ENCODE data around the gene DNPH1.

DNPH1 gene

GRCh38 chr6:43263314-43264178 lies 34.3 kb upstream of the DNPH1 start:
- peak; percentile 64 for DNase-seq

DNA sequence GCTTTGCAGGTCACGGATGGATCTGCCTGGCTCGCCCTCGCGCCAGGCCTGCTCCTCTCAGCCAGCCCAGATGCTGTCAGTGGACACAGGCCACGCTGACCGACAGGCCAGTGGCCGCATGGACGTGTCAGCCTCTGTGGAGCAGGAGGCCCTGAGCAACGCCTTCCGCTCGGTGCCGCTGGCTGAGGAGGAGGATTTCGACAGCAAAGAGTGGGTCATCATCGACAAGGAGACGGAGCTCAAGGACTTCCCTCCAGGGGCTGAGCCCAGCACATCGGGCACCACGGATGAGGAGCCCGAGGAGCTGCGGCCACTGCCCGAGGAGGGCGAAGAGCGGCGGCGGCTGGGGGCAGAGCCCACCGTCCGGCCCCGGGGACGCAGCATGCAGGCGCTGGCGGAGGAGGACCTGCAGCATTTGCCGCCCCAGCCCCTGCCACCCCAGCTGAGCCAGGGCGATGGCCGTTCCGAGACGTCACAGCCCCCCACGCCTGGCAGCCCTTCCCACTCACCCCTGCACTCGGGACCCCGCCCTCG lies 33.6 kb upstream of the DNPH1 start:
- no peak for DNase-seq

DNA sequence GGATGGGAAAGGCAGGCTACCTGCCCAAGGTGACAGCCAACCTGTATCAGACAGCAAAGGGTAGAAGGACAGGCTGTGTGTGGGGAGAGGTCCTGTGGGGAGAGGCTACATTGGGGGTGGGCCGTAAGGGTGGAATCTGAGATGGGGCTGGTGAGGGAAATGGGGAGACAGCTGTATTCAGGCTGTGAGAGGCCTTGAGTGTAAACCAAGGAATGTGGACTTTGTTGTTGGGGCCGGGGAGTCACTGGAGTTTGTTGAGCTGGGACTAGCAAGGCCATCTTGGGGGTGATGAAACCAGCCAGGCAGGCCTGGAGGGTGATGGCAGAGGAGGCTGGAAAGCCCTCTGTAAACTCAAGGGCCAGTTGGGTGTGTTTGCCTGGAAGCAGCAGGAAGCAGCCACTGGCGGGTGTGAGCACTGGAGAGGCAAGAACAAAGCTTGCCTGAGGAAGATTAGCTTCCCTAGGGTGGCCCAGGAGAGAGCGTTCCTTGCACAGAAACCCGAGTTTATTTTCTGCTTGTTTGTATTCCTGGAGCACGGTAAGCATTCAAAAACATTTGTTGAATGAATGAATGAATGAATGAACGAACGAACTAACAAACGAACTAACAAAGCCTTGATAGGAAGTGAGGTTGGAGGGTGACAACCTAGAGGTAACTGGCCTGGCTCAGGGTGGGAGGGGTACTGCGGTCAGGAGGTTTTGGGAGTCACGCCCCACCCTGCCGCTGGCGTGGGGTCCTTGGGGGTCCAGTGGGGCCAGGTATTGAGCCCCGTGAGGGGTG lies 32.9 kb upstream of the DNPH1 start:
- no peak for DNase-seq

GRCh38 chr6:43261198-43261597 lies 31.9 kb upstream of the DNPH1 start:
- DNase-seq, result no peak

DNA sequence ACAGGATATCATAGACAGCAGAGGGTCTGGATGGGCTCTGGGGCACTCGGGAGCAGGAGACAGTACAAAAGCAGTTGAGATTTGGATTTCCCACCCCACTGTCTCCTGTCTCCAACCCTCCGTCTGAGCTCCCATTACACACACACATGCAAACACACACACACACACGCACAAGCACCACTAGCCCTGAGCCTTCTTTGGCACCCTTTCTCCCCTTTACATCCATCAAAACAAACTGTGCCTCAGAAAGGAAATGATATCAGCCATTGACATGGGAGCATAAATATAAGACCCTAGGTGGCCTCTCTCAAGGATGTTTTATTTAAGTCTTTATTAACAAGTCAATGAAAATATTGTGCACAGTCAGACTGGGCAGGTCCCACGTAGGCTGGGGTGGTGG lies 31.5 kb upstream of the DNPH1 start:
- peak; percentile 9 for DNase-seq

GRCh38 chr6:43258807-43259686 lies 29.8 kb upstream of the DNPH1 start:
- DNase-seq, result no peak

GRCh38 chr6:43258180-43258579 lies 28.9 kb upstream of the DNPH1 start:
- no peak for DNase-seq

- no peak for DNase-seq
Observed at GRCh38 chr6:43257367-43258145, 28.3 kb upstream of the DNPH1 start.

GRCh38 chr6:43256670-43257366 lies 27.5 kb upstream of the DNPH1 start:
- DNase-seq, result no peak

- DNase-seq, result no peak
Observed at GRCh38 chr6:43255408-43256054, 26.2 kb upstream of the DNPH1 start.

DNA sequence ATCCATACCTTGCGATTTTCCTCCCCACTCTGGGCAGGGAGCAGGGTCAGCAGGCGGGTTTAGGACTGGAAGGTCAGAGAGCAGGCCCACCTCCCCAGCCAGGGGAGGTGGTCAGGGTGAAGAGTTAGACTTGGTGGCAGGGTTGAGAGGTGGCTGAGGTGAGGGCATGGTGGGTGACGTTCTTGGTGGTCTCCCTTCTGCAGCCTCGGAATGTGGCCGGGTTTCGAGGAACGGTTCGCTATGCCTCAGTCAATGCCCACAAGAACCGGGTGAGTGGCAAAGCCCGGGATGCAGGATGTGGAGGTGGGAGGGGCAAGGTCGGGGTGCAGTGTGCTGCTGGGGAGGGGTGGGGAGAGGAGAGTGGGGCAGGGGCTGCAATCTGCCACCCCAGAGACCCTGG lies 25.6 kb upstream of the DNPH1 start:
- DNase-seq, result no peak

DNA sequence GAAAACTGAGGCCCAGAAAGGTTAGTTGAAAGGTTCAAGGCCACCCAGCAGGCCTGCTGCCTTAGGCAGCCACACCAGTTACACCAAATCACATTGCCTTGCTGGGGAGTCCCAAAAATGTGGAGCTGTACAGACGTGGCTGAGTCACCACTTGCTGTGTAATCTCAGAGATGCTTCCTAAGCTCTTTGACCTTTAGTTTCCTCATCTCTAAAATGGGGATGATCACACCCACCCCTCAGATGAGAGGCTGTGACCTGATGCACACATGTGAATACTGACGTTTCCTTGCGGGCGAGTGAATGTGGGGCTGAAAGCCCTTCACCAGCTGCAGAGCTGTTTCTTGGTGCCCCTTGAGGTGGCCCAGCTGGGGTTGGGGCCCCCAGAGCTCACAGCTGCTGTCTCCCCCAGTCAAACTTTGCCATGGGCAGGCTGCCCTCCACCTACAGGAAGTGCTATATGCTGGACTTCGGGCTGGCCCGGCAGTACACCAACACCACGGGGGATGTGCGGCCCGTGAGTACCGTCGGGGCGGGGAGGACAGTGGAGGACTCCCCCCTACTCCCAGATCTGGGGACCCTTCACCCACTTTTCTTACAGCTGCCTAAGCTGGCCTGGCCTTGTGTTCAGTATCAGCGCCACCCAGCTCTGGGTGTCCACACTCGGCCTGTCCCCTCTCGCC lies 25.0 kb upstream of the DNPH1 start:
- DNase-seq, result no peak

DNA sequence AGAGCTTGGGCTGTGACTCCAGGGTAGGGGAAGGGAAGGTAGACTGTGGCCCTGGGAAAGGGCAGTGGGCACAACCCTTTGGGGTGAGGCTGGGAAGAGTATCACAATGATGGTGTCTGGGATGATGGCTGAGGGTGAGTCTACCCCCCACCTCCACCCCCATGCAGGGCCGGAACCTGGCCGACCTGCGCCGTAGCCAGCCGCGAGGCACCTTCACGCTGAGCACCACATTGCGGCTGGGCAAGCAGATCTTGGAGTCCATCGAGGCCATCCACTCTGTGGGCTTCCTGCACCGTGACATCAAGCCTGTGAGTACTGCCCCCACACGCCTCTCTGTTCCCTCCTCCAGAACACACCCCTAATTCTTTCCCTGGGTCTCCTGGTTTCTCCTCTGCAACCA lies 24.1 kb upstream of the DNPH1 start:
- DNase-seq, result no peak

DNA sequence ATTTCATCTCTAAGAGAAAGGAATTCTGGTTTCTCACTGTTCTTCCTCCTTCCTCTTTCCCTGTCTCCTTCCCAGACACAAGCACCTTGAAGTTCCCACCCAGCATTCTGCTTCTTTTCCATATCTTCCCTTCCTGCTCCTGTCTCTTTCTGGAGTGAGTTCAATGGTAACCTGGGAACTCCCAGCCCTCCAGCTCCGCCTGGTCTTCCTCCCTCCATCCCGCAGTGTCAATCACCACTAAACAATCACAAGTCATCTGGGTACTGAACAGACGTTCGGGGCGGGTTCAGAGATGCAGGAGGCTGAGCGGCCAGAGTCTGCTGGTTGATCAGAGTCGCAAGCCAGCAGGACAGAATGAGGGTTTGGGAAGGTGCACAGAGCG lies 21.7 kb upstream of the DNPH1 start:
- DNase-seq, result no peak

DNA sequence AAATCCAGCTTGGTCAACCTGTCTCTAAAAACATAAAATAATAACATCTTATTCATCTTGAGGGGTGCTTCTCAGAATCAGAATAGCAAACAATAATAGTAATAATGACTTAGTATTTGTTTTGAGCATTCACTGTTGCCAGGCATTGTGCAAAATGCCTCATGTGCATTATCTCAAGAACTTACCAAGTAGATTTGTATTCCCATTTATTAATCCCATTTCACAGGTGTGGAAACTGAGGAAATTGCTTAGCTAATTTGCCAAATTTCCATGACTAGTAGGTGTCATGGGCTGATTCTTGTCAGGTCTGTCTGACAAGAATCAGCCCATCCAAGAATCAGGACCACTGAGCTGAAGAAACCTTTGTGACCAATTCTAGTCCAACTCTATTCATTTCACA lies 19.5 kb upstream of the DNPH1 start:
- no peak for DNase-seq

DNA sequence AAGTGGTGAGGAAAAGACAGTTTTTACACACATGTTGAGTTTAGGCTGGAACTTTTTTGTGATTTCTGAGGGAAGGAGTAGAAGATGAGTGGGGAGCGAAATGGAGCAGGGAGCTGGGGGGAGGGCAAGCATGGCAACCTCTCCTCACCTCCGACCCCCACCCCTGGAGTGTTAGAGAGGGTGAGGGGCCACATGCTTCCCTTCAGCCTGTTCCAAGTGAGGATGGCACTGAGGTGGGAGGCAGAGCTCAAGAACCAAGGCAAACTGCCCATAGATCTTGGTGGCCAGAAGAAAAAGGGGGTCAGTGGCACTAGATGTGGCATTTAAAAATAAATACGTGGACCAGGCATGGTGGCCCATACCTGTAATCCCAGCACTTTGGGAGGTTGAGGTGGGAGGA lies 18.8 kb upstream of the DNPH1 start:
- DNase-seq, result no peak

GRCh38 chr6:43247114-43247999 lies 18.1 kb upstream of the DNPH1 start:
- peak; percentile 41 for DNase-seq

DNA sequence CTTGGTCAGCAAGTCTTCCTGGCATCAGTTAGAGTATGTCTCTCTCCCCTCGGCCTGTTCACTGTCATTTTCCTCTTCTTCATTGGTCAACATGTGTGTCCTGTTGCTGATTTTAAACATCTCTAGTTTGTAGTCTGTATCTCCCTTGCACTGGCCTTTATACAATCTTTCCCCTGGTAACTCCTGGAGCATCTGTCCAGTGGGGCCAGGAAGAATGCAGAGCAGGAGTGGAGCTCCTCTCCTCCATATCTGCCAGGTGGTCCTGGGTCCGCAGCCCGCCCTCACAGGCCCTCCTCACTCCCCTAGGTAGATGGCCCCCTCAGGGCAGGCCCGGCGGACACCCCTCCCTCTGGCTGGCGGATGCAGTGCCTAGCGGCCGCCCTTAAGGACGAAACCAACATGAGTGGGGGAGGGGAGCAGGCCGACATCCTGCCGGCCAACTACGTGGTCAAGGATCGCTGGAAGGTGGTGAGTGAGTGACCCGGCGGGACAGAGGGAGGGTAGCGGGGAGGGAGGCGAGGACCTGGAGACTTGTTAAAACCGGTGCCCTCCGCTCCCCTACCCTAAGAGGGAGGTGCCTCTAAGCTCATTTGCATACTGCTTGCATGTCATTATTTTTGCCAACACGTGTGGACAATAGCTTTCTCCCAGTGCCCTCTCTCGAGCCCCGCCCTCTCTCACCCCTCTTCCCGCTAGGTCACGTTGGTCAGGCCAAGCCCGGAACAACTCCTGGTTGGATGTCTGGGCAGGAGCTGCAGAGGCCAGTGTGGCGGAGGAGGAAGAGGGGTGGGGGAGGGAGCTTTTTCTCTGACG lies 17.2 kb upstream of the DNPH1 start:
- DNase-seq, result no peak

All from fibroblast of skin of back (primary cell).